WERI-Rb-1 (cell line): Measurements from ENCODE around the gene CD52.

ENCODE experiments used
- DNase-seq: peaks from one replicate; pipeline ENCODE4 v3.0.0-alpha.2; 2020
- H3K27ac ChIP-seq: fragments of 250-450 bp; sonication (Bioruptor Pico); 2 replicates; pipeline ENCODE4 v1.5.1; 2020; ENCODE audit warnings: mild to moderate bottlenecking, moderate library complexity
- H3K27me3 ChIP-seq: fragments of 250-450 bp; sonication (Bioruptor Pico); 2 replicates; pipeline ENCODE4 v1.5.1; 2021; ENCODE audit warnings: mild to moderate bottlenecking, low read depth, moderate library complexity; ENCODE audit not compliant: insufficient read depth, severe bottlenecking
- H3K36me3 ChIP-seq: fragments of 250-450 bp; sonication (Bioruptor Pico); 2 replicates; pipeline ENCODE4 v1.5.1; 2020; ENCODE audit warnings: mild to moderate bottlenecking, moderate library complexity
- H3K4me3 ChIP-seq: 2 replicates; pipeline ENCODE4 v1.5.1; 2011; ENCODE audit warnings: low read depth, mild to moderate bottlenecking, control low read depth, low read length
- H3K9me3 ChIP-seq: fragments of 250-450 bp; sonication (Bioruptor Pico); 2 replicates; pipeline ENCODE4 v1.5.1; 2021; ENCODE audit warnings: mild to moderate bottlenecking, moderate library complexity; ENCODE audit not compliant: severe bottlenecking
- TF ChIP-seq, protein P1 (sequence below): IDR thresholded peaks from 2 replicates; pipeline ENCODE4 v1.5.1; 2011; ENCODE audit warnings: low read depth, mild to moderate bottlenecking, control low read depth, inconsistent platforms, low read length

CD52 gene

GRCh38 chr1:26283279-26283853 is 34.4 kb upstream of the CD52 start:
- no peak overlapping the region for H3K27ac ChIP-seq
- TF ChIP-seq, protein P1, sequence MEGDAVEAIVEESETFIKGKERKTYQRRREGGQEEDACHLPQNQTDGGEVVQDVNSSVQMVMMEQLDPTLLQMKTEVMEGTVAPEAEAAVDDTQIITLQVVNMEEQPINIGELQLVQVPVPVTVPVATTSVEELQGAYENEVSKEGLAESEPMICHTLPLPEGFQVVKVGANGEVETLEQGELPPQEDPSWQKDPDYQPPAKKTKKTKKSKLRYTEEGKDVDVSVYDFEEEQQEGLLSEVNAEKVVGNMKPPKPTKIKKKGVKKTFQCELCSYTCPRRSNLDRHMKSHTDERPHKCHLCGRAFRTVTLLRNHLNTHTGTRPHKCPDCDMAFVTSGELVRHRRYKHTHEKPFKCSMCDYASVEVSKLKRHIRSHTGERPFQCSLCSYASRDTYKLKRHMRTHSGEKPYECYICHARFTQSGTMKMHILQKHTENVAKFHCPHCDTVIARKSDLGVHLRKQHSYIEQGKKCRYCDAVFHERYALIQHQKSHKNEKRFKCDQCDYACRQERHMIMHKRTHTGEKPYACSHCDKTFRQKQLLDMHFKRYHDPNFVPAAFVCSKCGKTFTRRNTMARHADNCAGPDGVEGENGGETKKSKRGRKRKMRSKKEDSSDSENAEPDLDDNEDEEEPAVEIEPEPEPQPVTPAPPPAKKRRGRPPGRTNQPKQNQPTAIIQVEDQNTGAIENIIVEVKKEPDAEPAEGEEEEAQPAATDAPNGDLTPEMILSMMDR = no peak
- H3K9me3 ChIP-seq = no peaks in the 10 kb centered on the region
- no peaks in the 10 kb centered on the region for H3K27me3 ChIP-seq
- H3K4me3 ChIP-seq = no peak overlapping the region
- no peak for DNase-seq
- H3K36me3 ChIP-seq = peaks cover 17% of the 10 kb centered on the region

DNA sequence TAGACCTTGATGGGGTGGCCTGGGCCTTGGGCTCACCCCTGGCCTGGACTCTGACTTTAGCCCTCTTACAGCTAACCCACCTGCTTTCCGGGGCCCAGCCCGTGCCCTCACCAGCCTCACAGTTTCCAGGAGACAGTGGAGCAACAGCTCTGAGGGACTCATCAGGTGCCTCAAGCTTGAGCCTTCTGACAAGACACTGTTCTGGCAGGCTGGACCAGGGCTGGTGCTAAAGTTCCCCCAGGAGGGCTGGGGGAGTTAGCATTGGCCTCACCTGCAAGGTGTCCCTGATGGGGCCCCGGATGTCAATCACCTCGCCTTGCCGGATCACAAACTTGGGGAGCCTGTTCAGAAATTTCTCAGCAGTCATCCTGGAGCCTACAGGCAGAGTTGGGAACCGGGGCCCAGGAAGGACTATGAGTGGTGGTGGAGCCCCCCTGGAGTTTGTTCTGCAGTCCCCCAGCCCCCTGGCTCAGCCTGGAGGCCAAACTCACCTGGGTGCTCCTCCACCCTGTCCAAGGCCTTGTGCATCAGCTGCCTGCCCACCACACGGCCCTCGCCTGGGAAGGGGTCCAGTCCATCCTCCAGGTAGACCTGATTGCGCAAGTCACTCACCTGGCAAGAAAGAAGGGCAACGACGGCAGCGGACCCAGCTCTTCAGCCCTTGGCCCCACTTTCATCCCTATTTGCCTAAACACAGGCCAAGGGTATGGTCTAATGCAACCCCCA is 33.7 kb upstream of the CD52 start:
- no peak overlapping the region for H3K27ac ChIP-seq
- TF ChIP-seq, protein P1 = no peak
- no peaks in the 10 kb centered on the region for H3K9me3 ChIP-seq
- no peaks in the 10 kb centered on the region for H3K27me3 ChIP-seq
- H3K4me3 ChIP-seq = no peak overlapping the region
- peaks cover 13% of the 10 kb centered on the region for H3K36me3 ChIP-seq
- DNase-seq = no peak

- no peak overlapping the region for H3K4me3 ChIP-seq
- peaks cover 13% of the 10 kb centered on the region for H3K36me3 ChIP-seq
- H3K27me3 ChIP-seq = no peaks in the 10 kb centered on the region
- H3K27ac ChIP-seq = peak overlapping the region; percentile 47
- H3K9me3 ChIP-seq = no peaks in the 10 kb centered on the region
- DNase-seq = peak; percentile 77
- TF ChIP-seq, protein P1 = peak; percentile 96
Observed at GRCh38 chr1:26284597-26285347, 33.0 kb upstream of the CD52 start.

DNA sequence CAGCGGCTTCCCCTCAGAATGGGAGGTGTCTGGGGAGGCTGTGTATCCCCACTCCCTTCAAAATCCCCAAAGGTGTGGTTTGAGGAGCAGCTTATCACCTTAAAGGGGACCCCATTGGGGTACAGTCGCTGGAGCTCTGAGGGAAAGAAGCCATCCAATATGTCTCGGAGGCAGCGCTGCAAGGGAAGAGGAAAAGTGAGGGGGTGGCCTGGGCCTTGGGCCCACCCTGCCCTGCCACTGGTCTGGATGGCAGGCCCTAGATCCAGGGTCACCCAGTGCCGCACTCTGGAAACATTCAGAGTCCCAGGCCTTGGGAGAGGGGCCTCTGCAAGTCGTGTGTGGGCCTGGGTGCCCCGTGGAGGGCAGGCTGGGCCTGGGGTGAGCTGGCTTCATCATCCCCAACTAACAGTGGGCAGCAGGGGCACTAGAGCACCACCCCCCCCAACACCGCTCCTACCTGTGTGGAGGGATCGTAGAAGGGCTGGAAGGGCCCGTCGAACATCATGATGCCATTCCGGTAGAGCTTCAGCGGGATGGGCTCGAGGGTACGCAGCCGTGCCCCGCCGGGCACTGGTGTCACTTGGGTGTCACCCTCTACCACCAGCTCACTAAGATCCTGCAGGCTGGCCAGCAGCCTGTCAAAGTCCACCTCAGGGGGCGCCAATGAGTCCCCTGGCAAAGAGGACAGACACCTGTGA is 32.2 kb upstream of the CD52 start:
- DNase-seq = peak; percentile 78
- Histone ChIP-seq H3K36me3 (peaks cover 10% of the 10 kb centered on the region), H3K4me3 (no peak overlapping the region), H3K27me3 (no peaks in the 10 kb centered on the region), H3K27ac (peak overlapping the region; percentile 47), H3K9me3 (no peaks in the 10 kb centered on the region)
- TF ChIP-seq, protein P1 = peak; percentile 77

- no peaks in the 10 kb centered on the region for H3K27me3 ChIP-seq
- H3K4me3 ChIP-seq = no peak overlapping the region
- H3K36me3 ChIP-seq = peaks cover 9% of the 10 kb centered on the region
- H3K9me3 ChIP-seq = no peaks in the 10 kb centered on the region
- DNase-seq = no peak
- H3K27ac ChIP-seq = no peak overlapping the region
- TF ChIP-seq, protein P1 = no peak
Observed at GRCh38 chr1:26286064-26286416, 31.7 kb upstream of the CD52 start.
